DND-41 (cell line): ENCODE results near the gene PUM1.

Source experiments
- ATAC-seq: fragments of 200-7000 bp; cut with Tn5 transposase; 3 replicates; pipeline ENCODE4 v1.9.1; 2021; ENCODE audit warnings: low read depth; ENCODE audit not compliant: insufficient read depth
- DNase-seq: peaks from one replicate; pipeline ENCODE4 v3.0.0-alpha.2; 2020
- H2AFZ ChIP-seq: 2 replicates; pipeline ENCODE4 v1.6.0; 2012; ENCODE audit warnings: low read depth, low read length
- H3K27ac ChIP-seq: 2 replicates; pipeline ENCODE4 v1.5.1; 2012; ENCODE audit warnings: low read length, inconsistent platforms
- H3K27me3 ChIP-seq: fragments of 200-600 bp; sonication (generic); 2 replicates; pipeline ENCODE4 v1.6.0; 2012; ENCODE audit warnings: low read length, mild to moderate bottlenecking, inconsistent platforms; ENCODE audit not compliant: insufficient read depth, poor library complexity
- H3K36me3 ChIP-seq: 2 replicates; pipeline ENCODE4 v1.5.1; 2012; ENCODE audit warnings: low read length, inconsistent platforms; ENCODE audit not compliant: insufficient read depth
- H3K4me1 ChIP-seq: 2 replicates; pipeline ENCODE4 v1.5.1; 2012; ENCODE audit warnings: mild to moderate bottlenecking, low read length; ENCODE audit not compliant: insufficient read depth
- H3K4me2 ChIP-seq: 2 replicates; pipeline ENCODE4 v1.6.0; 2012; ENCODE audit warnings: mild to moderate bottlenecking, moderate library complexity, low read length, inconsistent platforms; ENCODE audit not compliant: insufficient read depth
- H3K4me3 ChIP-seq, 2 experiments: fragments of 200-600 bp in 1 of 2; shearing (Covaris generic) in 1 of 2; 2 replicates each; pipeline ENCODE4 v1.5.1; 2012 to 2016; ENCODE audit warnings: inconsistent platforms in 2 of 2, low read length in 2 of 2, mild to moderate bottlenecking in 2 of 2, low read depth in 1 of 2, moderate library complexity in 1 of 2
- H3K79me2 ChIP-seq: 2 replicates; pipeline ENCODE4 v1.6.0; 2012; ENCODE audit warnings: low read length, inconsistent platforms; ENCODE audit not compliant: insufficient read depth
- H3K9ac ChIP-seq: 2 replicates; pipeline ENCODE4 v1.6.0; 2012; ENCODE audit warnings: low read depth, mild to moderate bottlenecking, inconsistent platforms, low read length, moderate library complexity
- H3K9me3 ChIP-seq: 2 replicates; pipeline ENCODE4 v1.5.1; 2012; ENCODE audit warnings: low read length, moderate library complexity, mild to moderate bottlenecking, inconsistent platforms; ENCODE audit not compliant: insufficient read depth, severe bottlenecking
- H4K20me1 ChIP-seq: 2 replicates; pipeline ENCODE4 v1.6.0; 2012; ENCODE audit warnings: low read length; ENCODE audit not compliant: insufficient read depth
- CTCF ChIP-seq: IDR thresholded peaks from 2 replicates; pipeline ENCODE4 v1.5.1; 2012; ENCODE audit warnings: borderline replicate concordance, low read length, moderate library complexity, mild to moderate bottlenecking; ENCODE audit not compliant: poor library complexity, severe bottlenecking; ENCODE audit errors: extremely low read depth
- EZH2 ChIP-seq: IDR thresholded peaks from 3 replicates; pipeline ENCODE4 v1.6.1; 2012; ENCODE audit warnings: borderline replicate concordance, low read depth, mild to moderate bottlenecking, moderate library complexity, low read length, inconsistent platforms; ENCODE audit not compliant: severe bottlenecking

PUM1 gene

GRCh38 chr1:31031330-31032143, 34.0 kb downstream of the PUM1 start:
- no peaks in the 10 kb centered on the region for H3K27me3 ChIP-seq
- TF ChIP-seq CTCF (no peak), EZH2 (no peak)
- no peak overlapping the region for H3K4me3 ChIP-seq
- no peak overlapping the region for H3K27ac ChIP-seq
- H3K79me2 ChIP-seq, result peaks cover 100% of the 10 kb centered on the region
- no peak for ATAC-seq
- no peaks in the 10 kb centered on the region for H3K9me3 ChIP-seq
- peaks cover 72% of the 10 kb centered on the region for H3K36me3 ChIP-seq
- no peak overlapping the region for H2AFZ ChIP-seq
- H3K4me2 ChIP-seq, result no peak overlapping the region
- DNase-seq, result no peak
- H4K20me1 ChIP-seq, result peaks cover 92% of the 10 kb centered on the region
- H3K9ac ChIP-seq, result no peak overlapping the region
- H3K4me1 ChIP-seq, result no peaks in the 10 kb centered on the region

GRCh38 chr1:31029026-31029425, 36.5 kb downstream of the PUM1 start:
- H3K9me3 ChIP-seq, result no peaks in the 10 kb centered on the region
- peaks cover 90% of the 10 kb centered on the region for H4K20me1 ChIP-seq
- H3K27me3 ChIP-seq, result no peaks in the 10 kb centered on the region
- no peak for TF ChIP-seq CTCF
- peaks cover 100% of the 10 kb centered on the region for H3K79me2 ChIP-seq
- no peaks in the 10 kb centered on the region for H3K4me1 ChIP-seq
- H3K4me3 ChIP-seq, result no peak overlapping the region
- no peak for DNase-seq
- H3K9ac ChIP-seq, result no peak overlapping the region
- no peak overlapping the region for H2AFZ ChIP-seq
- no peak for ATAC-seq
- no peak overlapping the region for H3K4me2 ChIP-seq
- H3K36me3 ChIP-seq, result peaks cover 67% of the 10 kb centered on the region
- H3K27ac ChIP-seq, result no peak overlapping the region

GRCh38 chr1:31027693-31028526, 37.6 kb downstream of the PUM1 start:
- Histone ChIP-seq H3K79me2 (peaks cover 100% of the 10 kb centered on the region), H3K9ac (no peak overlapping the region), H3K4me3 (no peak overlapping the region), H3K4me2 (no peak overlapping the region), H4K20me1 (peaks cover 89% of the 10 kb centered on the region), H3K36me3 (peaks cover 71% of the 10 kb centered on the region), H3K27me3 (no peaks in the 10 kb centered on the region), H3K9me3 (no peaks in the 10 kb centered on the region), H3K27ac (no peak overlapping the region), H3K4me1 (no peaks in the 10 kb centered on the region), H2AFZ (no peak overlapping the region)
- DNase-seq (no peak), ATAC-seq (no peak)
- TF ChIP-seq CTCF (no peak), EZH2 (no peak)
